SU-DHL-6 (cell line): ENCODE data around the gene CCR5AS.

Experiments used
- EZH2phosphoT487 ChIP-seq: fragments of 200-600 bp; sonication (generic), shearing (Covaris generic); conservative IDR thresholded peaks from 2 replicates; pipeline ENCODE4 v1.6.1; 2018; ENCODE audit warnings: mild to moderate bottlenecking, antibody characterized with exemption, low read length, moderate library complexity, mixed read lengths
- TF ChIP-seq, protein P1 (sequence below): fragments of 200-600 bp; sonication (generic); IDR thresholded peaks from one replicate; pipeline ENCODE4 v1.5.1; 2017; ENCODE audit warnings: antibody characterized with exemption, mild to moderate bottlenecking, low read length, moderate library complexity; ENCODE audit not compliant: insufficient read depth, poor library complexity, severe bottlenecking

DNA sequence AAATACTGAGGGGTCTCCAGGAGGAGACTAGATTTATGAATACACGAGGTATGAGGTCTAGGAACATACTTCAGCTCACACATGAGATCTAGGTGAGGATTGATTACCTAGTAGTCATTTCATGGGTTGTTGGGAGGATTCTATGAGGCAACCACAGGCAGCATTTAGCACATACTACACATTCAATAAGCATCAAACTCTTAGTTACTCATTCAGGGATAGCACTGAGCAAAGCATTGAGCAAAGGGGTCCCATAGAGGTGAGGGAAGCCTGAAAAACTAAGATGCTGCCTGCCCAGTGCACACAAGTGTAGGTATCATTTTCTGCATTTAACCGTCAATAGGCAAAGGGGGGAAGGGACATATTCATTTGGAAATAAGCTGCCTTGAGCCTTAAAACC lies 31.6 kb downstream of the CCR5AS start:
- TF ChIP-seq, protein P1, sequence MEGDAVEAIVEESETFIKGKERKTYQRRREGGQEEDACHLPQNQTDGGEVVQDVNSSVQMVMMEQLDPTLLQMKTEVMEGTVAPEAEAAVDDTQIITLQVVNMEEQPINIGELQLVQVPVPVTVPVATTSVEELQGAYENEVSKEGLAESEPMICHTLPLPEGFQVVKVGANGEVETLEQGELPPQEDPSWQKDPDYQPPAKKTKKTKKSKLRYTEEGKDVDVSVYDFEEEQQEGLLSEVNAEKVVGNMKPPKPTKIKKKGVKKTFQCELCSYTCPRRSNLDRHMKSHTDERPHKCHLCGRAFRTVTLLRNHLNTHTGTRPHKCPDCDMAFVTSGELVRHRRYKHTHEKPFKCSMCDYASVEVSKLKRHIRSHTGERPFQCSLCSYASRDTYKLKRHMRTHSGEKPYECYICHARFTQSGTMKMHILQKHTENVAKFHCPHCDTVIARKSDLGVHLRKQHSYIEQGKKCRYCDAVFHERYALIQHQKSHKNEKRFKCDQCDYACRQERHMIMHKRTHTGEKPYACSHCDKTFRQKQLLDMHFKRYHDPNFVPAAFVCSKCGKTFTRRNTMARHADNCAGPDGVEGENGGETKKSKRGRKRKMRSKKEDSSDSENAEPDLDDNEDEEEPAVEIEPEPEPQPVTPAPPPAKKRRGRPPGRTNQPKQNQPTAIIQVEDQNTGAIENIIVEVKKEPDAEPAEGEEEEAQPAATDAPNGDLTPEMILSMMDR = no peak
- TF ChIP-seq EZH2phosphoT487 = no peak
